ENCODE results near the gene HYOU1.
A peak's percentile ranks its signal among the peaks of the same experiment; 100 is the strongest.
"Not testable (repeated sequence)": the region's sequence is repeated elsewhere in the genome, so short reads cannot be mapped to it uniquely, and the experiment has no call there.

HYOU1 gene

DNA sequence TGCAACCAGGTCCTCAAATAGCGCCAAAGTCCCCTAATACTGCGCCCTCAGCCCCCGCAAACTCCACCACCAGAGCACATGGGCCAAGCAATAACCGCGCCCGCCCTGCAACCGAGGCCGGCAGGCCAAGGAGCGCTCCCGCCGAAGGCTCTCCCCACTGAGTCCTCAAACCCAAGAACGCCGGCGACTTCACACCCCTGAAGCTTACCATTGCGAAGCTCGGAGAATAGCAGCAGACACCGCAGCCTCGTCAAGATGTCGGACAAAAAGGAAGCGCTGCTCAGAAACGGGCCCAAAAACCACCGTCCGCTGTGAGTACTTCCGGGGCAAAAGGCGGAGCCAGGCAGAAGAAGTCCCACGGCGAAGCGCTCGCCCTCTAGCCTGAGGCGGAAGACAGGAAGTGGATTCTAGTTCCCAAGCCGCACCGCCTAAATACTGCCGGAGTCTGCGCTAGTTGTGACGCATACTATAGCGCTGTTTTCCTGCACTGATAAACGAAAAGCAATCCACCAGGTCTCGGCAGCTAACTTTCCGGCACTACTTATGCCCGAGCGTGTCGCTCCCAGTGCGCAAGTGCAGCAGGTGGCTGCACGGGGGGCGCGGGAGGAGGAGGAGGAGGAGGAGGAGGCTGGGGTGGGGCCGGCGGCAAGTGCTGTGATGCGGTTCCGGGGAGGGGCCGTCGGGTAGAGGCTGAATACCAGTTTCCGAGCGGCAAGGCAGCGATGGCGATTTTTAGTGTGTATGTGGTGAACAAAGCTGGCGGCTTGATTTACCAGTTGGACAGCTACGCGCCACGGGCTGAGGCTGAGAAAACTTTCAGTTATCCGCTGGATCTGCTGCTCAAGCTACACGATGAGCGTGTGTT is 38.7 kb downstream of the HYOU1 start, which contains the start of the genes RPS25 and TRAPPC4:
TSS of gene RPS25 (minus strand) at position 270 of the 865 bp plus-strand sequence. CDS start at position 211, 59 bp downstream.
TSS of gene TRAPPC4 (plus strand) at position 693 of the 865 bp plus-strand sequence. CDS start at position 723, 30 bp downstream.
- peak; percentile 98 for DNase-seq (ENCODE audit: low spot score)

DNA sequence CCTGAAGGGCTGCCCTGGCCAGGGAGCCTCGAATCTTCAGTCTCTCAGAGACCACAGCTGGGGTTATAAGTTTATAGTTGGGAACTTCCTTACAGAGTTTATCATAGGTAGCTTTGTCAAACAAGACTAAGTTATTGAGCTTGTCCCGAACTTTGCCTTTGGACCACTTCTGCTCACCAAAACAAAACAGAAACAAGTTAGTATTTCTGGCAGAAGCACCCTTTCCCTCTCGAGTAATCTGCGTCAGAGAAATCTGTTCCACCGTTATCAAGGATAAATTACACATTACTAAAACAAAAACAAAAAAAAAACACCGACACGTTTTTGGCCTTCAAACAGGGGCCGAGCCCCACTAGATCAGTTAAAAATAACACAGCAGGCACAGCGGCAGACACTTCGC is 39.6 kb downstream of the HYOU1 start:
- DNase-seq (ENCODE audit: low spot score) = not testable (repeated sequence)

DNA sequence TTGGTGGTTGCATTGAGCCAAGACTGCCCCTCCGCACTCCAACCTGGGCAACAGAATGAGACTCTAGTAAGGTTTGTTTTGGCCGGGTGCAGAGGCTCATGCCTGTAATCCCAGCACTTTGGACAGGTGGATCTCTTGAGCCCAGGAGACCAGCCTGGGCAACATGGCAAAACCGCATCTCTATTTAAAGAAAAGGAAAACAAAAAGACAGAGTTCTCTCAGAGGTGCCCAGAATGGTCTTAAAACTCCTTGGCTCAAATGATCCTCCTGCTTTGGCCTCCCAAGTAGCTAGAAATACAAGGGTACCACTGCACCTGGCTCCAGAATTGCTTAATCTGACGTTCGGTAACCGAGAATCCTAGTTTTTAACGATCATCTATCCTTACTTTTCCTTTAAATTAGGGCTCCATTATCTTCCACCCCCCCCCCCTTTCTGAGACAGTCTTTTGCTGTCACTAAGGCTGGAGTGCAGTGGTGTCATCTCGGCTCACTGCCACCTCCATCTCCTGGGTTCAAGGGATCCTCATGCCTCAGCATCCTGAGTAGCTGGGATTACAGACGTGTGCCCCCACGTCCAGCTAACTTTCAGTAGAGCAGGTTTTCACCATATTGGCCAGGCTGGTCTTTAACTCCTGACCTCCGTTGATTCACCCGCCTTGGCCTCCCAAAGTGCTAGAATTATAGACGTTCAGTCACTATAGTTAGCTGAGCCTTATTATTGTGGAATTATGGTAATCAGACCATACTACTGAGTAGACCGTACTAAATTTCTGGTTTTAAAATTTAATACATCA is 40.6 kb downstream of the HYOU1 start:
- DNase-seq (ENCODE audit: low spot score) = no peak

DNA sequence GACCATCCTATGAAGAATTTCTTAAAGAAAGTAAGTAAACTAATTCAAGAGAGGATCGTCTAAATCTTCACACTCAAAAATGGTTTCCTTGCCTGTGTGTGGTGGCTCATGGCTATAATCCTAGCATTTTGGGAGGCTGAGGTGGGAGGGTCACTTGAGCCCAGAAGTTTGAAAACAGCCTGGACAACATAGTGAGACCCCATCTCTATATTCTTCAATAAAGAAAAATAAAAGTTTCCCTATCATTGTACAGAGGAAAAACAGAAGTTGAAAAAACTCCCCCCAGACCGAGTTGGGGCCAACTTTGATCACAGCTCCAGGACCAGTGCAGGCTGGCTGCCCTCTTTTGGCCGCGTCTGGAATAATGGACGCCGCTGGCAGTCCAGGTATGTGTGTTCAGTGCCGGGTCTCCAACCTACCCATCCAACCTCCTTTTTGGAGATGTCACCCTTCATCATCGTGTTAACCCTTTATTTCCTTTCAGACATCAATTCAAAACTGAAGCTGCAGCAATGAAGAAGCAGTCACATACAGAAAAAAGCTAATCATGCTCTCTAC is 41.9 kb downstream of the HYOU1 start:
- DNase-seq (ENCODE audit: low spot score) = no peak

DNA sequence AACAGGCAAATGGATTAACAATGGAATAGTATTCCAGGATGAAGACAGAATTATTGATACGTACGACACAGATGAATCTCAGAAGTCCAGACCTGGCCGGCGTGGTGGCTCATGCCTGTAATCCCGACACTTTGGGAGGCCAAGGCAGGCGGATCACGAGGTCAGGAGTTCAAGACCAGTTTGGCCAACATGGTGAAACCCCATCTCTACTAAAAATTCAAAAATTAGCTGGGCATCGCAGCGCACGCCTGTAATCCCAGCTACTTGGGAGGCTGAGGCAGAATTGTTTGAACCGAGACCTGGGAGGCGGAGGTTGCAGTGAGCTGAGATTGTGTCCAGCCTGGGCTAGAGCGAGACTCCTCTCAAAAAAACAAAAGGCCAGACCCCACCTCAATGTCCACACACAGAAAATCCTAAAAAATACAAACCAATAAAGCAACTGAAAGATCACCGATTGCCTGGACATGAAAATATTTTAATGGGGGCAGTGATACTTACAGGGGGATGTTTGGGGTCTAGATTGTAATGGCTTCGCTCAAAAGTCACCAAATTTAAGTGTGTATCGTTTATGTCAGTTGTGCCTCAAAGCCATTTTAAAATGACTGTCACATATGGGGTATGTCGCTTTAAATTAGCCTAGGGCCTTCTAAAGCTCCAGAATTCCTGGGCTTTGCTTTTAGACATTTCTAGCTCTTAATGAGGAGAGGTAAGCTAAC is 42.6 kb downstream of the HYOU1 start:
- DNase-seq (ENCODE audit: low spot score) = no peak

DNA sequence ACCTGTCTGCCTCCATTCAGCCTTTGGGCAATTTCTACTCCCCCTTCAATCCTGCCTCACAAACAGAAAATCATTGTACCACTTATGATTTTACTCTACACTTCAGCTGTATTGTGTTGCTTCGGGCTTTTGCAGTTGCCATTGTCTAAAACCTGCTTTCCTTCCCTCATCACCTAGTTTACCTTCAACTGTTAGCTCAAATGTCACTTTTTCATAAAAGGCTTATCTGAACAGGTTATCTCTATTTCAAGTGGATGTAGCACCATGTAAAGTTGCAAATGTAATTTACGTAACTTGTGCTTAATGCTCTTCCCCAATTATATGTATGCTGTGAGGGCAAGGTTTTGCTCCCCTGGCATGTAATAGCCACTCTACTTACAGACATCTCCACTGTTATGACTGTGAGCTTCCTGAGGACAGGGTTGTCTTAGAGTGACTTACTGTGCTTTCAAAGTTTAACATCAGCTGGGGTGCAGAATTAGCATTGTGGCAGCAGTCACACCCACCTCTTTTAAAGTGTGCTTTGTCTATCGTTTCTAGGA is 44.3 kb downstream of the HYOU1 start:
- DNase-seq (ENCODE audit: low spot score) = no peak

DNA sequence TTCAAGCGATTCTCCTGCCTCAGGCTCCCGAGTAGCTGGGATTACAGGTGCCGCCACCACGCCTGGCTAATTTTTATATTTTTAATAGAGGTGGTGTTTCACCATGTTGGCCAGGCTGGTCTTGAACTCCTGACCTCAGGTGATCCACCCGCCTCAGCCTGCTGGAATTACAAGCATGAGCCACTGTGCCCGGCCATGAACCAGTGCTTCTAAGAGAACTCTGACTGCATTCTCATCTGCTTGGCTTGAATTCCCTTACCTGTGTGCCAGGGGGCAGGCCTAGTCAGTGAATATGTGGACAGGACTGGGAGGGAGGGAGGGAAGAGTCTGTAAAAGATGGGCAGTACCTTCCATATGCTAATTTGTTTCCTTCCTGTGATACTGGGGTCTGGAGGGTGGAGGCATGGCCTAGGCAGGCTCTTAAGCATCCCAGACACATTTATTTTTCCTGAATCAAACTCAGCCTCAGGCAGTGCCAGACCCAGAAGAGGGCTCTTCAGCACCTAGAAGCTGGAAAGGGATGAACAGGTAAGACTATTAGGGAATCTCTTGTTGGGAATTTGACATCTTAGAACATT is 45.4 kb downstream of the HYOU1 start:
- DNase-seq (ENCODE audit: low spot score) = peak; percentile 34

DNA sequence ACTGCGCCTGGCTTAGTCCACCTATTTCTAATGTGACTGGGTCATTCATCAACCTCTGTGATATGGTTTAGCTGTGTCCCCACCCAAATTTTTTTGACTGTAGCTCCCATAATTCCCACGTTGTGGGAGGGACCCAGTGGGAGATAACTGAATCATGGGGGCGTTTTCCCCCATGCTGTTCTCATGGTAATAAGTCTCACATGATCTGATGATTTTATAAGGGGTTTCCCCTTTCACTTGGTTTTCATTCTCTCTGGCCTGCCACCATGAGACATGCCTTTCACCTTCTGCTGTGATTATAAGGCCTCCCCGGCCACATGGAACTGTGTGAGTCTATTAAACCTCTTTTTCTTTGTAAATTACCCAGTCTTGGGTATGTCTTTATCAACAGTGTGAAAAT is 50.3 kb downstream of the HYOU1 start:
- DNase-seq (ENCODE audit: low spot score) = no peak

DNA sequence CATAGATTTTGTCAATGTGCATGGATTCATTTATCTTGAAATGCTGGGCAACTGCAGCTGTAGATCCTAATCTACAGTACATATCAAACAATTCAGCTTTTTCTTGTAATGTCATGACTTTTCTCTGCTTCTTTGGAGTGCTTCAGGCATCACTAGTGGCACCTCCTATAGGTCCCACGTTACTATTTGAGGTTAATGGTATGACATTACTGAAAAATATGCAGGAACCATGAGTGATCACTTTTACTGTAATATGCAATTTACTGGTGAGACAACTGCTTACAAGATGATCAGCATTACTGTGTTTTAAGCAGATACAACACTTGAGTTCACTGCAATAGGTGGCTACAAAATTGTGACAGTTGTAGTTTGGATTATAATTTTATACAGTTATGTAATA is 56.1 kb downstream of the HYOU1 start:
- DNase-seq (ENCODE audit: low spot score) = no peak

DNA sequence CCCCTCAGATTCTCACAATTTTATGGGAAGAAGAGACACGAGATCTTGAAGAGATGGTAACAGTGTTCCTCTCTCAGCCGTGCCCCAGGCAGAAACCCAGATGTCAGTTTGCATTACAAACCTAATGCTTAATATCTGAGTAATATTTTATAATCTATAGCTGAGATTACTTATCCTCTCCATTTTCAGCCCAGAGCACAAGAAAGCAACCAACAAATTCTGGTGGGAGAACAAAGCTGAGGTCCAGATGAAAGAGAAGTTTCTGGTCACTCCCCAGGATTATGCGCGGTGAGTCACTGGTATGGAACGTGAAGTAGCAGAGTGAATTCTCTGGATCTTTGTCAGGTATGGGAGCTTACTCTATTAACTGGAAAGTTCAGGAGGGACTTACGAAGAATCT is 58.2 kb downstream of the HYOU1 start:
- peak; percentile 93 for DNase-seq (ENCODE audit: low spot score)

DNA sequence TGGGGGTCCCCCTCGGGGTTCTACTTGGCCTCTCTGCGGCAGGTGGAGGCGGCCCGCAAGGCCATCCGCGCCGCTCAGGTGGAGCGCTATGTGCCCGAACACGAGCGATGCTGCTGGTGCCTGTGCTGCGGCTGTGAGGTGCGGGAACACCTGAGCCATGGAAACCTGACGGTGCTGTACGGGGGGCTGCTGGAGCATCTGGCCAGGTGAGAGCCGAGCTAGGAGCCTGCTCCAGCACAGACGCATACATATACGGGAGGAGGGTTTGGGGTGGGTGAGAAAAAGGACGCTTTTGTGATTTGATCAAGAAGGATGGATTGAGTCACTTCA is 58.7 kb downstream of the HYOU1 start:
- peak; percentile 33 for DNase-seq (ENCODE audit: low spot score)

DNA sequence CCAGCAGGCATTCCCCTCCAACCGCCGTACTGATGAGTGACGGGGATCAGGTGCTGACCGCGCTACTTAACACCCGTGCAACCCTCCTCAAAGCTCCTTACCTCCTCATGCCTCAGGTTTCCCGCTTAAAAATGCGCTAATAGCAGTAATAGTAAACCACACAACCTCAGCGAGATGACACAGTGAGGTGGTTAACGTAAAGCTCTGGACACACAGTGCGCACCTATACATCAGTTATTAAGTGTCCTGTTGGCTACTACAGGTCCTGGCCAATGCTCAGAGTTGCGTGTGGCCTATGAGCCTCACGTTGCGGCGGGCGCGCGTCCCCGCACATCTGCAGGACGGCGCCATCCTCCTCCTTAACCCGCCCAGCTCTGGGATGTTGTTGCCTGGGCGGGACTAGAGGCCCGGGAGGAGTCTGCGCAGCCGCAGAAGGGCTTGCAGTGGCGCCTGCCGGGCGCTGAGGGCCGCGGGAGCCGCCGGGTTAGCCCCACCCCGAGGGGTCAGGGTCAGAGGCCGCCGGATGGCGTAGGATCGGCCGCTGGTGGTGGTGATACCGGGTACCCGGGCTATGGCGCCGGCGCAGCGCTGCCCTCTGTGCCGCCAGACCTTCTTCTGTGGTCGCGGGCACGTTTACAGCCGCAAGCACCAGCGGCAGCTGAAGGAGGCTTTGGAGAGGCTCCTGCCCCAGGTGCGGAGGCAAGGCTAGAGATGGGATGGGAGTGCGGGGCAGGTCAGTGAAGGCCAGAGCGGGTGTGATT is 59.2 kb downstream of the HYOU1 start, which contains the start of gene CENATAC:
TSS of gene CENATAC (plus strand) at position 512 of the 761 bp plus-strand sequence. CDS start at position 572, 60 bp downstream.
- DNase-seq (ENCODE audit: low spot score) = peak; percentile 91

DNA sequence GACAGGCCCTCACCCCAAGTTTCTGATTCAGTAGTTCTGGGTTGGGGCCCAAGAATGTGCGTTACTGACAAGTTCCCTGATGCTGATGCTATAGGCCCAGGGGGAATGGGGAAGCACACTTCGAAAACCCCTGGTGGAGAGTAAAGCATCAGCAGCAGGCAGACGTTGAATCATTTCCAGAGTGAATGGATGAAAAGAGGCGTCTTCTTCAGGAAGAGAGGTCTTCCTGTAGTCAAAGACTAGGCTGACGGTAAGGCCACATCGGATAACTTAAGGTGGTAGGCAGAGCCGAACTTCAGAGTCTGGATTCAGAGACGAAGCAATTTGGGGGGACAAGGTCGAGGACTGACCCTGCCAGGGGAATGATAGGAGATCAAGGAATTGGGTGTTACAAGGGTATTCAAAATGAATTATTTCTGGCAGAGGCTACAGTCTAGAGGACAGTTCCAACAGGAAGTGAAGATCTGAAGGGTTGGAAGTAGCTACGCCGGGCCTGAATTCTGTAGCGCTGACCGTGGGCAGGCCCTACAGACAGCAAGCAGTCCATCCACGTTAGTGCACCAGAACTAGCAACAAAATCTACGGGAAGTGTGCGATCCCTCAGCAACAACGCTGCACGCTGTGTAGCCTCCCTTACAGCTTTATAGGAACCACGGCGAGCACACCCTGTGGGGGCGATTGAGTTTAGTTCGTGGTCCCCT is 59.9 kb downstream of the HYOU1 start:
- peak; percentile 29 for DNase-seq (ENCODE audit: low spot score)

Measured in SW480 (cell line).